NCI-H526 (cell line): ENCODE data around the gene ADGRG6.

Experiments used
- DNase-seq, 2 experiments: peaks; one replicate each; lab custom pipeline; 2025; lab: John Stamatoyannopoulos, UW

Gene ADGRG6

DNA sequence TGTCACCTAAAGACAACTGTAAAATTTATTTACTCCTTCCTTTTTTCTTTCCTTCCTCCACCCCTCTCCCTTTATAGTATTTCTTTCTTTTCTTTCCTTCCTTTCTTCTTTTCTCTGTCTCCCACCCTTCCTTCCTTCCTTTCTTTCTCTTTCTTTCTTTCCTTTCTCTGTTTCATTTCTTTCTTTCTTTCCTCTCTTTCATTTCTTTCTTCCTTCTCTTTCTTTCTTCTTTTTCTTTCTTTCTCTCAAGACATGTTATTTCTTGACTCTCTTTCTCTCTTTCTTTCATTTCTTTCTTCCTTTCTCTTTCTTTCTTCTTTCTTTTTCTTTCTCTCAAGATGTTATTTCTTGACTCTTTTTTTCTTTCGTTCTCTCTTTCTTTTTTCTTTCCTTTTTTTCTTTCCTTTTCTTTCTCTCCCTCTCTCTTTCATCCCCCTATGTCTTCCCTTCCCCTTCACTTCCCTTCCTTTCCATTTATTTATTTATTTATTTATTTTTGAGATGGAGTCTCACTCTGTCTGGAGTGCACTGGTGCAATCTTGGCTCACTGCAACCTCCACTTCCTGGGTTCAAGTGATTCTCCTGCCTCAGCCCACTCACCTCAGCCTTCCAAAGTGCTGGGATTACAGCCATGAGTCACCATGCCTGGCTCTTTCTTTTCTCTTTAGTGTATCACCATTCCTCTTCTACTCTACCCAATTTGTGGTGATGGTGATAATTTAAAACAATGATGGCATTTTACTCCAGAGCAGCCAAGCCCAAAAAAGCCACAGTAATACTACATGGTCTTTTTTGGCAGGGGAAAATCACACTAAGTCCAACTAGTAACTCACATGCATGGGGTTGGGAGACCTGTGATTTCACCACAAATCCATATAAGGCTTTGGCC, 188.2 kb downstream of the ADGRG6 start:
- DNase-seq = no peak
